HCT116 (cell line): Measurements from ENCODE around the gene PRELID2. TPM values are rescaled to one million over a fixed set of nuclear protein-coding genes. Genes with fewer than 3 reads are reported as not detected.

Experiments
- ATAC-seq: fragments of 200-7000 bp; cut with Tn5 transposase; 2 replicates; pipeline ENCODE4 v1.9.1; 2020; ENCODE audit warnings: mild to moderate bottlenecking, moderate library complexity
- BruUV-seq: library from RNA; stranded (reverse); fragments of 400-500 nt; replicated peaks from 2 replicates; lab custom pipeline; 2021; lab: Mats Ljungman, UMichigan
- CTCF ChIA-PET: fragments of 300-600 bp; sonication (Branson Sonifier 250); formaldehyde crosslinking; loops from one replicate; lab custom pipeline; 2021; ENCODE audit warnings: antibody characterized with exemption; lab: Charles Lee
- POLR2A ChIA-PET: fragments of 300-600, 350-600 bp; sonication (Branson Sonifier 250); formaldehyde crosslinking; loops from one replicate; lab custom pipeline; 2021; ENCODE audit warnings: antibody characterized with exemption; lab: Charles Lee
- RAD21 ChIA-PET, 2 experiments: fragments of 300-600 bp; sonication (Branson Sonifier 250); formaldehyde crosslinking; loops; one replicate each; lab custom pipeline; 2023; ENCODE audit warnings: low total read pairs in 2 of 2; ENCODE audit not compliant: uncharacterized antibody in 2 of 2, unreplicated experiment in 2 of 2, low non-redundant PET in 1 of 2; lab: Charles Lee
- DNase-seq: peaks from one replicate; pipeline ENCODE4 v3.0.0-alpha.2; 2010; ENCODE audit warnings: low read depth, low spot score
- H2AFZ ChIP-seq: fragments of 200-600 bp; shearing (Covaris generic), sonication (generic); 2 replicates; pipeline ENCODE4 v1.6.1; 2017; ENCODE audit warnings: low read depth, mixed run types, mixed read lengths, antibody characterized with exemption, low read length; ENCODE audit not compliant: poor library complexity, severe bottlenecking
- H3K27ac ChIP-seq: 2 replicates; pipeline ENCODE4 v1.5.1; 2012; ENCODE audit warnings: low read depth, low read length
- H3K27me3 ChIP-seq: fragments of 200-600 bp; sonication (generic); 2 replicates; pipeline ENCODE4 v1.6.1; 2016; ENCODE audit warnings: mixed run types, low read length, mixed read lengths; ENCODE audit not compliant: insufficient read depth
- H3K36me3 ChIP-seq, 2 experiments: fragments of 200-500 bp in 1 of 2; fragments of 200-600 bp in 1 of 2; sonication (Bioruptor generic) in 1 of 2; sonication (generic) in 1 of 2; 2 replicates each; pipeline versions ENCODE4 v1.5.1 to v1.6.1; 2014 to 2016; ENCODE audit warnings: low read length in 2 of 2, inconsistent platforms in 1 of 2, mixed read lengths in 1 of 2, mixed run types in 1 of 2; ENCODE audit not compliant: insufficient read depth in 2 of 2, control insufficient read depth in 1 of 2
- H3K4me1 ChIP-seq, 2 experiments: fragments of 200-600 bp in 1 of 2; sonication (generic) in 1 of 2; 2 replicates each; pipeline versions ENCODE4 v1.5.1 to v1.6.1; 2012 to 2017; ENCODE audit warnings: low read length in 2 of 2, inconsistent platforms in 1 of 2, mild to moderate bottlenecking in 1 of 2, mixed read lengths in 1 of 2, mixed run types in 1 of 2, moderate library complexity in 1 of 2; ENCODE audit not compliant: insufficient read depth in 2 of 2, control insufficient read depth in 1 of 2
- H3K4me2 ChIP-seq: fragments of 200-600 bp; sonication (generic); 2 replicates; pipeline ENCODE4 v1.6.1; 2017; ENCODE audit warnings: mixed run types, low read length, mixed read lengths
- H3K4me3 ChIP-seq, 2 experiments: fragments of 200-600 bp in 1 of 2; sonication (generic) in 1 of 2; replicated peaks in 1 of 2; 2 replicates each; pipeline ENCODE4 v1.5.1; 2011 to 2016; ENCODE audit warnings: low read length in 2 of 2, control low read depth in 1 of 2, low read depth in 1 of 2, mild to moderate bottlenecking in 1 of 2, mixed read lengths in 1 of 2, mixed run types in 1 of 2
- H3K79me2 ChIP-seq: fragments of 200-600 bp; sonication (generic); 2 replicates; pipeline ENCODE4 v1.6.1; 2017; ENCODE audit warnings: mild to moderate bottlenecking, mixed run types, low read length, moderate library complexity, mixed read lengths; ENCODE audit not compliant: insufficient read depth
- H3K9ac ChIP-seq: fragments of 200-600 bp; sonication (generic); 2 replicates; pipeline ENCODE4 v1.6.1; 2016; ENCODE audit warnings: low read length, mixed read lengths
- H3K9me2 ChIP-seq: fragments of 200-600 bp; sonication (generic), shearing (Covaris generic); 2 replicates; pipeline ENCODE4 v1.6.1; 2017; ENCODE audit warnings: mixed run types, mild to moderate bottlenecking, moderate library complexity; ENCODE audit not compliant: insufficient read depth
- H3K9me3 ChIP-seq, 2 experiments: fragments of 200-500 bp in 1 of 2; fragments of 200-600 bp in 1 of 2; sonication (Bioruptor generic) in 1 of 2; sonication (generic) in 1 of 2; 2 replicates each; pipeline ENCODE4 v1.6.1; 2014 to 2017; ENCODE audit warnings: low read length in 2 of 2, mixed read lengths in 2 of 2, inconsistent platforms in 1 of 2, low read depth in 1 of 2, mild to moderate bottlenecking in 1 of 2, mixed run types in 1 of 2, moderate library complexity in 1 of 2; ENCODE audit not compliant: control insufficient read depth in 1 of 2, insufficient read depth in 1 of 2
- H4K20me1 ChIP-seq: fragments of 200-600 bp; sonication (generic), shearing (Covaris generic); 2 replicates; pipeline ENCODE4 v1.6.1; 2017; ENCODE audit warnings: mixed run types, mild to moderate bottlenecking, moderate library complexity; ENCODE audit not compliant: insufficient read depth
- CBX3 ChIP-seq: IDR thresholded peaks from 2 replicates; pipeline ENCODE4 v1.6.1; 2012; ENCODE audit warnings: low read depth
- EGR1 ChIP-seq: IDR thresholded peaks from 2 replicates; pipeline ENCODE4 v1.6.1; 2012; ENCODE audit warnings: low read depth
- EZH2phosphoT487 ChIP-seq: fragments of 200-600 bp; IDR thresholded peaks from 2 replicates; pipeline ENCODE4 v1.6.1; 2018; ENCODE audit warnings: antibody characterized with exemption, borderline replicate concordance
- FOSL1 ChIP-seq: IDR thresholded peaks from 2 replicates; pipeline ENCODE4 v1.6.1; 2012; ENCODE audit warnings: low read depth
- JUND ChIP-seq: IDR thresholded peaks from 2 replicates; pipeline ENCODE4 v1.6.1; 2012
- REST ChIP-seq: IDR thresholded peaks from 2 replicates; pipeline ENCODE4 v1.6.1; 2012; ENCODE audit warnings: low read depth
- intact Hi-C: fragments of 100-400 bp; cut with micrococcal nuclease; formaldehyde crosslinking; loops from 2 replicates; pipeline ENCODE4 v1.10.0; 2022
- total RNA-seq: library from RNA; stranded (reverse); gene quantifications from one replicate; pipeline ENCODE4 v1.2.1, GENCODE V29; 2021; ENCODE audit not compliant: unreplicated experiment
- TF ChIP-seq, protein P1 (sequence below), 3 experiments: fragments of 200-600 bp in 1 of 3; sonication (generic) in 1 of 3; IDR thresholded peaks in 2 of 3; conservative IDR thresholded peaks in 1 of 3; 2 replicates each; pipeline ENCODE4 v1.5.1; 2012 to 2017; ENCODE audit warnings: low read depth in 2 of 3, low read length in 2 of 3, antibody characterized with exemption in 1 of 3, borderline replicate concordance in 1 of 3, control low read depth in 1 of 3, mild to moderate bottlenecking in 1 of 3, mixed read lengths in 1 of 3, mixed run types in 1 of 3, moderate library complexity in 1 of 3; ENCODE audit not compliant: insufficient read depth in 1 of 3
- TF ChIP-seq, protein P2 (sequence below): IDR thresholded peaks from 2 replicates; pipeline ENCODE4 v1.6.1; 2012
- TF ChIP-seq, protein P3 (sequence below): IDR thresholded peaks from 2 replicates; pipeline ENCODE4 v1.6.1; 2011; ENCODE audit warnings: mild to moderate bottlenecking, low read length, moderate library complexity; ENCODE audit not compliant: insufficient replicate concordance; ENCODE audit errors: extremely low read depth

Gene PRELID2
- total RNA-seq, 1 experiment from 2014 or later, result 20.1 TPM

DNA sequence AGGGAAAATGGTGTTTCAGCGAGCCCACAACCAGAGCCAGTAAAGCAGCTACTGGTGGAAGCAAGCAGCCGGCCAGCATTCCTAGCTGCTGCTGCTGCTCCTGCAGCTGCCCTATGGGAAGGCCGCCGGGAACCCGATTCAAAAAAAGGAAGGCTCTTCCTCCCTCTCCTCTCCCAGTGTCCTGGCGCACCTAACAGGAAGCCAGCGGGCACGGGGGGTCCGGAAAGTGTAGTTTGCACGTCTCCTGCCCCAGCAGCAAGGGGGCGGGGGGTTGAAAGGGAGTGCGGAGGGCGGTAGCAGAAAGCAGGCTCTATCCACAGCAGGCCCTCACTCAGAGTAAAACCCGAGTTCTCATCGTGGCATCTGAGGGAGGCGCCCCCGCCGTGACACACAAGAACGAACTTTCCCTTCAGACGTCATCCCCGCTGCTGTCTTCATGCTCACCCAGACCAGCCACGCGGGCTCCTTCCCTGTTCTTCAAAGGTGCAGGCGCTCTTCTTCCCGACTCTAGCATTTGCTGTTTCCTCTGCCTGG, 21.2 kb upstream of the PRELID2 start:
- TF ChIP-seq, protein P1, sequence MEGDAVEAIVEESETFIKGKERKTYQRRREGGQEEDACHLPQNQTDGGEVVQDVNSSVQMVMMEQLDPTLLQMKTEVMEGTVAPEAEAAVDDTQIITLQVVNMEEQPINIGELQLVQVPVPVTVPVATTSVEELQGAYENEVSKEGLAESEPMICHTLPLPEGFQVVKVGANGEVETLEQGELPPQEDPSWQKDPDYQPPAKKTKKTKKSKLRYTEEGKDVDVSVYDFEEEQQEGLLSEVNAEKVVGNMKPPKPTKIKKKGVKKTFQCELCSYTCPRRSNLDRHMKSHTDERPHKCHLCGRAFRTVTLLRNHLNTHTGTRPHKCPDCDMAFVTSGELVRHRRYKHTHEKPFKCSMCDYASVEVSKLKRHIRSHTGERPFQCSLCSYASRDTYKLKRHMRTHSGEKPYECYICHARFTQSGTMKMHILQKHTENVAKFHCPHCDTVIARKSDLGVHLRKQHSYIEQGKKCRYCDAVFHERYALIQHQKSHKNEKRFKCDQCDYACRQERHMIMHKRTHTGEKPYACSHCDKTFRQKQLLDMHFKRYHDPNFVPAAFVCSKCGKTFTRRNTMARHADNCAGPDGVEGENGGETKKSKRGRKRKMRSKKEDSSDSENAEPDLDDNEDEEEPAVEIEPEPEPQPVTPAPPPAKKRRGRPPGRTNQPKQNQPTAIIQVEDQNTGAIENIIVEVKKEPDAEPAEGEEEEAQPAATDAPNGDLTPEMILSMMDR (IDR thresholded peaks at IDR 0.05 in 2 of 3, conservative IDR thresholded peaks at IDR 0.05 in 1 of 3; ENCODE audit: borderline replicate concordance in 1 of 3, insufficient read depth in 1 of 3, low read depth in 2 of 3, low read length in 2 of 3), result no peak
- TF ChIP-seq EZH2phosphoT487, result no peak
- TF ChIP-seq REST, result no peak
- no peak for TF ChIP-seq CBX3
- TF ChIP-seq FOSL1, result no peak
- TF ChIP-seq EGR1, result no peak
- no peak for TF ChIP-seq JUND
- TF ChIP-seq, protein P2, sequence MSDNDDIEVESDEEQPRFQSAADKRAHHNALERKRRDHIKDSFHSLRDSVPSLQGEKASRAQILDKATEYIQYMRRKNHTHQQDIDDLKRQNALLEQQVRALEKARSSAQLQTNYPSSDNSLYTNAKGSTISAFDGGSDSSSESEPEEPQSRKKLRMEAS, result no peak
- TF ChIP-seq, protein P3, sequence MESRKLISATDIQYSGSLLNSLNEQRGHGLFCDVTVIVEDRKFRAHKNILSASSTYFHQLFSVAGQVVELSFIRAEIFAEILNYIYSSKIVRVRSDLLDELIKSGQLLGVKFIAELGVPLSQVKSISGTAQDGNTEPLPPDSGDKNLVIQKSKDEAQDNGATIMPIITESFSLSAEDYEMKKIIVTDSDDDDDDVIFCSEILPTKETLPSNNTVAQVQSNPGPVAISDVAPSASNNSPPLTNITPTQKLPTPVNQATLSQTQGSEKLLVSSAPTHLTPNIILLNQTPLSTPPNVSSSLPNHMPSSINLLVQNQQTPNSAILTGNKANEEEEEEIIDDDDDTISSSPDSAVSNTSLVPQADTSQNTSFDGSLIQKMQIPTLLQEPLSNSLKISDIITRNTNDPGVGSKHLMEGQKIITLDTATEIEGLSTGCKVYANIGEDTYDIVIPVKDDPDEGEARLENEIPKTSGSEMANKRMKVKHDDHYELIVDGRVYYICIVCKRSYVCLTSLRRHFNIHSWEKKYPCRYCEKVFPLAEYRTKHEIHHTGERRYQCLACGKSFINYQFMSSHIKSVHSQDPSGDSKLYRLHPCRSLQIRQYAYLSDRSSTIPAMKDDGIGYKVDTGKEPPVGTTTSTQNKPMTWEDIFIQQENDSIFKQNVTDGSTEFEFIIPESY, result no peak
- H3K4me2 ChIP-seq, result no peak overlapping the region
- CTCF ChIA-PET, result interaction anchor here (0.8 kb wide), 1 partner anchor 12 kb away, joined by 4 read pairs; no protein-coding TSS in a partner anchor
- H3K4me1 ChIP-seq, result peaks cover 12 to 28% of the 10 kb centered on the region in 2 experiments
- H4K20me1 ChIP-seq, result no peaks in the 10 kb centered on the region
- H3K4me3 ChIP-seq, result no peak overlapping the region
- H3K27me3 ChIP-seq, result no peaks in the 10 kb centered on the region
- H3K9me3 ChIP-seq, result no peaks in the 10 kb centered on the region
- H3K9ac ChIP-seq, result no peak overlapping the region
- ATAC-seq (no peak), DNase-seq (no peak)
- no peaks in the 10 kb centered on the region for H3K79me2 ChIP-seq
- BruUV-seq, result no TSS peak
- intact Hi-C loops, result no loop called here
- POLR2A ChIA-PET, result no interaction called here
- RAD21 ChIA-PET, result no interaction called here
- H2AFZ ChIP-seq, result peak overlapping the region; percentile 50
- H3K36me3 ChIP-seq, result no peaks in the 10 kb centered on the region
- H3K27ac ChIP-seq, result no peak overlapping the region
- no peaks in the 10 kb centered on the region for H3K9me2 ChIP-seq
